HG03280 (cell line): ENCODE results near the gene GSN.
"Not testable (repeated sequence)": the region's sequence is repeated elsewhere in the genome, so short reads cannot be mapped to it uniquely, and the experiment has no call there.

Experiments
- ATAC-seq: cut with Tn5 transposase; IDR thresholded peaks from one replicate; pipeline ENCODE4 v1.9.1; 2021; ENCODE audit warnings: mild to moderate bottlenecking, moderate library complexity; ENCODE audit not compliant: unreplicated experiment

Gene GSN

GRCh38 chr9:121286973-121287741 is 19.2 kb downstream of the GSN start:
- no peak for ATAC-seq

- ATAC-seq, result no peak
Measured at GRCh38 chr9:121288673-121289025, 20.7 kb downstream of the GSN start.

GRCh38 chr9:121289026-121289771 is 21.2 kb downstream of the GSN start:
- ATAC-seq, result no peak

- ATAC-seq, result no peak
Measured at GRCh38 chr9:121289772-121290370, 21.9 kb downstream of the GSN start.

DNA sequence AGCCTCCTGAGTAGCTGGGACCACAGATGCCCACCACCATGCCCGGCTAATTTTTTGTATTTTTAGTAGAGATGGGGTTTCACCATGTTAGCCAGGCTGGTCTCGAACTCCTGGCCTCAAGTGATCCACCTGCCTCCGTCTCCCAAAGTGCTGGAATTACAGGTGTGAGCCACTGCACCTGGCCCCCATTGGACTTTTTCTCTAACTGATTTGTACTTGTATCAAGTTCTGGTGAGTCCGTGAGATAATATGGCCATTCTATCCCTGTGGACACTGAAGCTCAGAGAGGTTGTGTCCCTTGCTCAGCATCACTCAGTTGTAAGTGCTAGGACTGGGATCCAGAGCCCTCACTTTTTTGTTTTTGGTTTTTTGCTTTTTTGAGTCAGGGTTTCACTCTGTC is 23.6 kb downstream of the GSN start:
- not testable (repeated sequence) for ATAC-seq

DNA sequence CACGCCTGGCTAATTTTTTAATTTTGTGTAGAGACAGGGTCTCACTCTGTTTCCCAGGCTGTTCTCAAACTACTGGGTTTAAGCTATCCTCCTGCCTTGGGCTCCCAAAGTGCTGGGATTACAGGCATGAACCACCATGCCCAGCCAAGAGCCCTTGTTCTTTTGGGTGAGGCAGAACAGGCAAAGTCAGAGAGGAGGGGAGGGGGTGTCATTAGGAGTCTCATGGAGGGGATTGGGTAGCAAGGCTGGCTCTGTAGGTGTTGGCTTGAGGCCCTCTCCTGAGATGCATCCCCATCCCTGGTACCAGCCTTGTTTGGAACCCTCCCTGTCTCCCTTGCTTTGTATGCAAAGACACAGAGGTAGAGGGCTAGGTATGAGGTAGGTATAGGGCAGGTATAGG is 24.1 kb downstream of the GSN start:
- no peak for ATAC-seq

DNA sequence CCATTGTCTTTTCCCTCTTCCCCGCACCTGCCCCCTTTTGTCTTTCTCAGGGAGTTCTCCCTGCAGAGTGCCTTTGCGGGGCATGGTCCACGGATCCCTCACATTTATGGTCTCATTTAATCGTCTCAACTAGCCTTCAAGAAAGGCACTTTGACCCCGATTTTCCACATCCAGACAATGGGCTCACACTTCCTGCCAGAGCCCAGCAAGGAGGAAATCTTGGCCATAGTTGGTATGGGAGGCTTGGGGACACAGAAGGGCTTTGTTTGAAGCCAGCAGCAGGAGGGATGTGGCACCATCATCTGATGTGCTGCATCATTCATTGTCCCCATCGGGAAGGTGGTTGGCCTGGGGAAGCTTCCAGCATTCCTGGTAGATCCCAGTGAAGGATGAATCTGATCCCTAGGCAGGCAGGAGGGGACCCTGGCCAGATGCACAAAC is 24.9 kb downstream of the GSN start:
- ATAC-seq, result no peak

- no peak for ATAC-seq
Measured at GRCh38 chr9:121294151-121294743, 26.3 kb downstream of the GSN start.

GRCh38 chr9:121294866-121295661 is 27.1 kb downstream of the GSN start:
- no peak for ATAC-seq

DNA sequence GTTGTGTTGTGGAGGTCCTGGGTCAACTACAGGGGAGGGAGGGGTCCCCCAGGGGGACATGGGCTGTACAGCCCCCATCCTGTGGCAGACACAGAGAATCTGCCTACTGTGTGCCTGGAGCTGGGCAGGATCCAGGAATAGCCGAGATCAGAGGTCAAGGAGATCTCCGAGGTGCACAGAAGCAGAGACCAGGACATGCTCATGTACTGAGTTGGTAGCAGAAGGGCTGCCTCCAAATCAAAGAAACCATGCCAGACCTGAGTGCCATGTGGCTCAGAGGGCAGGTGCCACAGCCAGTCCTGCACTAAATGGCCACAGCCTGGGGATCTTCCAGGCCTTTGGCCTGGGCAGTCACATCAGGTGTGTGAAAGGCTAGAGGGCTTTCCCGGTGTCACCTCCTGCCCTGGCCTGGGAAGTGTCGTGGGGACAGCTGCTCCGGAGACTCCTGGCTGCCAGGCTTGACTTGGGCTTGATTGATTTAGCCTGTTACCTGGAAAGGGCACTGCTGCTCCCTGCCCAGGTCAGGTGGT is 27.8 kb downstream of the GSN start:
- ATAC-seq, result no peak

- no peak for ATAC-seq
Measured at GRCh38 chr9:121296213-121297127, 28.5 kb downstream of the GSN start.

DNA sequence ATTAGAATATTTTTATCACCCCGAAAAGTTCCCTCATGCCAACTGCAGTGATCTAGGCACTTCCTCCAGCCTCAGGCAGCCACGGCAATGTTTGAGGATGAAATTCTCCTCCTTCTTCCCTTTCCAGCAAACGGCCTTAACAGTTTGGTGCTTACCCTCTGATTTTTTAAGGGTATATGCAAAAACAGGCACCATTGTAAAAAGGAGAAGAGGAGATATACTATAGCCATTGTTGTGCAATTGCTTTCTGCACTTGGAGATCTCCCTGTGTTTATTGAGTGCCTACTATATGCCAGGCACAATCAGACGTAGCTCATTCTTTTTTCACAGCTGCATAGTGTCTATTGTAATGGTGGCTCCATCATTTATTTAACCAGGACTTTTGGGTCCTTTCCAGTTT is 29.4 kb downstream of the GSN start:
- ATAC-seq, result no peak

GRCh38 chr9:121298016-121298538 is 30.1 kb downstream of the GSN start:
- no peak for ATAC-seq

DNA sequence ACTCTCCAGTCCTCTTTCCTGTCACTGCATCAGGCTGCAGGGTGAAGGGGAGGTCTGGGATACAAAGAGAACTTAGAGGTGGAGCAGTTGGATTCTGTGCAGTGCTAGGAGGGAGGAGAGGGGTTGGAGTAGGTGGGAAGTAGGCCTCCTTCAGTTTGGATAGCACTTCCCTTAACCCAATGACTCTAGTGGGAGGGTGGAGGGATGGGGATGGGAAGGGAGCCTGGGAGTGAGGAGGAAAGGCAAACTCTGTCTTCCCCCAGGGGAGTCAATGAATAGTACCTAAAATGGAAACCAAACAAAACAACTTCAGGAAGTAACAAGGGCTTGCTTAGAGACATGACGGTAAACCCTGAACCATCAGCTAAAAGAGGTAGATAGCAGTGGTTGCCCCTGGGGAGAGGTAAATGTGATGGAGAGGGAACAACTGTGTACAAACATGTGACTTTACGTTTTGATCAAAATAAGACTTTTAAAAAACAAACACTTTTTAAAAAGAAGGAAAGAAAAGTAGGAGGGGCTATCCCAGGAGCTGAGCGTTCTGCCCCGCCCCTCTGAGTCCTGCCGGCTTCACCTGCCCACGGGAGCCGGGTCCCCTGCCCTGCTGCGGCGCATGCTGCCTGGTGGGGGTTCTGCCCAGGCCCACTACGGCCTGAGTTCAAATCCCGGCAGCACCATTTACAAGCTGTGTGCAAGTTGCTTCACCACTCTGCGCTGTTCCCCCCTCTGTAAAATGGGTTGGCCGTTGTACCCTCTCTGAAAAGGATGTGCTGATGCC is 30.9 kb downstream of the GSN start:
- ATAC-seq, result no peak

- ATAC-seq, result no peak
Measured at GRCh38 chr9:121299467-121300282, 31.7 kb downstream of the GSN start.

GRCh38 chr9:121300283-121301119 is 32.5 kb downstream of the GSN start:
- ATAC-seq, result no peak

GRCh38 chr9:121301881-121302286 is 33.9 kb downstream of the GSN start:
- no peak for ATAC-seq
